Measurements from ENCODE around the gene DYRK2.

Gene DYRK2

GRCh38 chr12:67648521-67649260 lies at the start of gene DYRK2:
Gene DYRK2 (plus strand): TSS chr12:67648745. CDS start chr12:67649134, 389 bp downstream.
- peak; percentile 59 for DNase-seq

GRCh38 chr12:67599691-67600090 lies 48.9 kb upstream of the DYRK2 start:
- no peak for DNase-seq

- no peak for DNase-seq
These were observed 47.4 kb upstream of the DYRK2 start for GRCh38 chr12:67601126-67601525.

DNA sequence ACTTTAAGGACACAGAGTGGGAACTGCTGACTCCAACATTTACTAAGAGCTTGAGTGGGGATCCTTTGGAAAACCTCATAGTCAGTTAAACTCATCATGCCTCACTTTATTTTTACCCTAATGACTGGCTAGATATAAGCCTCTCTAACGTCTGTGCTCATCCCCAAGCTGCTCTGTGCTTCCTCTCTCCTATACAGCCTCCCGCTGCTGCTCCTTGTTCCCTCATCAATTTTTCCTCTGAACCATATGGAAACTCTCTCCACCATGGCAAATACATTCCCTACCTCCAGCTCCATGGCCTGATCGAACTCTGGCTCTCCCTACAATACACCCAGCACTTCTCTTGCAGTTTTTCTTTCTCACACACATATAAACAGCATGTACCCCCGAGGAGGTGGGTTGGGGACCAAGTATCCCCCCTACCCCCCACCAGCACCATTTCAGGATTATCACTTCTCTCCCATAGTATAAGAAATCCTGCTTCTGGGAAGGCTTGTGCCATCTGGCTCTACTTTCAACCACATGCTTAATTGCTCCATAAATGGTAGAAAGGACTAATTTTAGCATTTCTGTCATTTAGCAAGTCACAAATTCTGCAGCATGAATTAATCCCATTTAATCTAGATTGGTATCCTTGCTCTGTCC lies 39.2 kb upstream of the DYRK2 start:
- DNase-seq = no peak

GRCh38 chr12:67613040-67613439 lies 35.5 kb upstream of the DYRK2 start:
- no peak for DNase-seq

GRCh38 chr12:67617629-67618028 lies 30.9 kb upstream of the DYRK2 start:
- DNase-seq = no peak

DNA sequence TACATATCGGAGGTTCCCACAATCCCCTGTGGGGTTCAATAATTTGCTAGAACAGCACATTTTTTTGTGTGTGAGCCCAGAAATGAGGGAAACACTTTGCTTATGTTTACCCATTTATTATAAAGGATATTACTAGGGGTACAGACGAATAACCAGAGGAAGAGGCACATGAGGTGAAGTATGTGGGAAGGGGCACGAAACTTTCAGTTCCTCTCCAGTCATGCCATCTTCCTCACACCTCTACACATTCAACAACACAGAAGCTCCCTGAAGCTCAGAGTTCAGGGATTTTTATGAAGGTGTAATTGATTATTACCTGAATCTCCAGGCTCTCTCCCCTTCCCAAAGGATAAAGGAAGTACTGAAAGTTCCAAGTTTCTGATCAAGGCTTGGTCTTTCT lies 30.2 kb upstream of the DYRK2 start:
- no peak for DNase-seq

- no peak for DNase-seq
These were observed 27.4 kb upstream of the DYRK2 start for GRCh38 chr12:67621112-67621511.

- no peak for DNase-seq
These were observed 26.6 kb upstream of the DYRK2 start for GRCh38 chr12:67621926-67622325.

DNA sequence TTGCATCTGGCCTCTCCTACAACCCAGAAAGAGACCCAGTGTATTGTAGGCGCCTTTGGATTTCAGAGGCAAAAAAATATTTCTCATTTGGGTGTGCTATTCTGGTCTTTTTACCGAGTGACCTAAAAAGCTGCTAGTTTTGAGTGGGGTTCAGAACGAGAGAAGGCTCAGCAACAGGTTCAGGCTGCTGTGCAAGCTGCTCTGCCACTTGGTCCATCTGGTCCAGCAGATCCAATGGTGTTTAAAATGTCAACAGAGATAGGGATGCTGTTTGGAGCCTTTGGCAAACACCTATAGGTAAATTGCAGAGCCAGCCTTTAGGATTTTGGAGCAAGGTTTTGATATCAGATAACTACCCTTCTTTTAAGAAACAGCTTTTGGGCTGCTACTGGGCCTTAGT lies 25.3 kb upstream of the DYRK2 start:
- no peak for DNase-seq

- DNase-seq = no peak
These were observed 24.2 kb upstream of the DYRK2 start for GRCh38 chr12:67624355-67624754.

GRCh38 chr12:67625004-67625403 lies 23.5 kb upstream of the DYRK2 start:
- no peak for DNase-seq

DNA sequence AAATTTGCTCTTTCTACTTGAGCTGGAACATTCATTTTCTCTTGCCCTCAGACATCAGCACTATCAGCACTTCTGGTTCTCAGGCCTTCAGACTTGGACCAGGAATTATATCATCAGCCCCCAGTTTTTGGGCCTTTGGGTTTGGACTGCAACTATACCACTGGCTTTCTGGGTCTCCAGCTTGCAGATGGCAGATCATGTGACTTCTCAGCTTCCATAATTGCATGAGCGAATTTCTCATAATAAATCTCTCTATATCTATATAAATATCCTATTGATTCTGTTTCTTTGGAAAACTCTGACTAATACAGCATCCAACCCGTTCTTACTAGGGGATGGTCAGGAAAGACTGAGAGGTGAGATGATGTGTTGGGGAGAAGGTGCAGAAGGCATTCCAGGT lies 22.4 kb upstream of the DYRK2 start:
- DNase-seq = no peak

DNA sequence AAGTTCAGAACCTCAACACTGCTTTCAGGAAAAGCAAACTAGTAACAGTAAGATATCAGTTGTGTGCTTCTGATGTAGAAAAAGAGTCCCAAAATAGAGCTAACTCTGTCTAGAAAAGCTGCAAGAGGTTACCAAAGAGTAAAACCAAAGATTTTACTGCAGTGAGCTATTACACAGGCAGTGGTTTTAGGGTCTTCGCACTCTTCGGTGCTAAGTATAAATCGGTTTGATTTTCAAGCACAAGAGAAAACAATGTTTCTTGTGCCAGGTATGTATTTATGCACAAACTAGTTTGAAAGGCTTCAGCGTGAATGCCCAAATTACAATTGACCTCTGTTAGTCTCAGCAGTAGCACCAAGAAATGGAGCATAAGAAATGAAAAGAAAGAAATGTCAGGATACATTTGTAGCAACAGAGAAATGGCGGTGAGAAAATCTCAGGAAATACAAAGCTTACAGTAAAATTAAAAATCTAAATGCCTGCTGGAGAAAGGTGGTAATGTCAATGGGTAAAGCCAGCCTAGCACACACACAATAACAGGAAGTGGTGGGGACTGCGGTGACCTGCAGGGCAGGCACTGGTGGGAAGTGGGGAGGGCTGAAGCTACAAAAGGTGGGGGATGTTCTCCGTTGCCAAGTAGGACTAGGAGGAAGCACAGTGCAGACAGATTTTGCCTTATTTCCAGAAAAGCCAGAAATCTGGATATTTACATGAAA lies 18.0 kb upstream of the DYRK2 start:
- DNase-seq = peak; percentile 38

- DNase-seq = no peak
These were observed 16.5 kb upstream of the DYRK2 start for GRCh38 chr12:67632005-67632404.

DNA sequence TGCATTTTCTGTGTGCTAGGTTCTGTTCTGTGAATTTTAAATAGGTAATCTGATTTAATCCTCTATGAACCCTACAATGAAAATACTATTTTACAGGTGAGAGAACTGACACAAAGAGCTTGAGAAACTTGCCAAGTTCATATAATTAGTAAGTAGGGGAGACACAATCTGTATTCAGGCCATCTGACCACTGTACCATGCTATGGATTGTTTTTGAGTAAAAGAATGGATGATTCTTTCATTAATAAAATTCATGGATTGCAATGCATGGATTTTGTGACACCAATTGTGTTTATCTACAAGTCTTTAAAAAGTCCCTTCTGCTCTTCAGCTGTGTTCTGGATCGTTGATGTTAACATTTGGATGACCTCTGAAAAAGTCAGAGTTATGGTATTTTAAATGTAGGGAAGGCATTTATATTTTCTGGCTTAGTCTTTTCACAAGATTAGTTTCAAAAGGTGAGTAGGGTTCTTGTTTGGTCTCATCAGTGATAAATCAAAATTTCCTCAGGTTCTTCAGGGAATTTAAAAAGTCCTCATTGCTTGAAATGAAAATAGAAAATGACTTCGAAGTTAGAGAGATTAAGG lies 15.4 kb upstream of the DYRK2 start:
- DNase-seq = no peak

DNA sequence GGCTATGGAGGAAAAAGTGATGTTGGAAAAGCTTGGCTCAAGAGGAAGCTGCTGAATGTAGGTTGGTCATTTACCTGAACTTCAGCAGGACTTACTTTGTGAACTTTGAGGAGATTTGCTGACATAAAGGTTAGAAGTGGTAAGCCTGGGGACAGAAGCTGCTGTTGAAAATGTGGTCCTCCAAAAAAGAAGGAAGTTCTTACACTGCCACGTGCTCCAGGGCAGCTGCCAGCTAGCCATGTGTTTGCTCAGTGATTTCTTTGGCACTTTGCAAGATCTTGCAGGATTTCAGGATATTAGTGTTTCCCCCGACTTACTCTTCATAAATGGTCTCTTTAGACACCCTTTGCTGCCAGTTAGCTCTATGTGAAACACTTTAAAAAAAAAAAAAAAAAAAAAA lies 14.8 kb upstream of the DYRK2 start:
- no peak for DNase-seq

- DNase-seq = no peak
These were observed 14.2 kb upstream of the DYRK2 start for GRCh38 chr12:67634303-67634761.

DNA sequence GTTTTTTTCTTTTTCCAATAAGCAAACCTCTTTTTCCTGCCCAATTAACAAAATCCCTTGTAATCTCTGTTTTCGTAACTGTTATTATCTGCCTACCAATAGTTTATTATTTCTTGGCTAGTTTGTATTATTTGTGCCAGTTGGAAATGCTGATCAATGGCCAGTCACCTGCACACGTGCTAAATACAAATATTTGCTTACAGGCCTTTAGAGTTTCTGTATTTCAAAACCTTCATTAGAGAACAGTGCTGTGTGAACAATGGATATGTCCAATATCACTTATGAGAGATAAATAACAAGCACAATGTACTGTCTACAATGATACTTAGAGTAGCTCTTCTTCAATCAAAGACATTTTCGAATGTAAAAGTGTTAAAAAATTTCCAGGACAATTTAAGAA lies 10.8 kb upstream of the DYRK2 start:
- DNase-seq = no peak

DNA sequence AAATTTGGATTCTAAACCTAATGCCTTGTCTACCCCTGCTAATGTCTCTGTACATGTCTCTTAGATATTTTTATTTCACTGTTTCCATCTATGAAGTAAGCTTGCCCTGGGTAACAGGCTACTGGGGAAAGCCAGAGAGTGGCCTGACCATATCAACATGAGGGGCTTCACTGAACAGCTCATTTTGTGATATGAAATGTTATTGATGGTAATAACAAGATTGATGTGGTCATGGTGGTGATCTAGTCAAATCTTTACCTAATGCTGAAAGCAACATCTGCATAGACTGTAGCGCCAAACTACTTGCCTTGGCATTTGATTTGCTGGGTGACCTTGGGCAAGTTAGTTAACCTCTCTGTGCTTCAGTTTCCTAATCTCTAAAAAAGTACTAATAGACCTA lies 9.9 kb upstream of the DYRK2 start:
- no peak for DNase-seq

DNA sequence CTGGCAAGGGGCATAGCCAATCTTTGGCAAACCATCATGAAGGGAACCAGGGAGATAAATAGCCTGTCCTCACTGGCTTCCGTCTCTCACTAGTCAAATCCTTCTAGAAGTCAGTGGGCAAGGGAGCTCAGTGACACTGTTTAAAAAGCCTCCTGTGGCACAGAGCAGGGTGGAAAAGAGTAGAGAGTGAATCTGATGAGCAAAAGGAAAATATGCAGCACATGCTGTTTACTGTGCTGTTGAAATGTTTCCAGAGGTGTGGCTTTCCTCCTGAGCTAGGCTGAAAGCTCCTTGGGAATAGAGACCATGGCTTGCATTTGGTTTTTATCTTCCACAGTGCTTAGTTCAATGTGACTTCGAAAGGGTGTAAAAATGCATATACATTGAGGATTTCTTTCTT lies 7.7 kb upstream of the DYRK2 start:
- DNase-seq = no peak

- DNase-seq = no peak
These were observed 3.4 kb upstream of the DYRK2 start for GRCh38 chr12:67645126-67645525.

DNA sequence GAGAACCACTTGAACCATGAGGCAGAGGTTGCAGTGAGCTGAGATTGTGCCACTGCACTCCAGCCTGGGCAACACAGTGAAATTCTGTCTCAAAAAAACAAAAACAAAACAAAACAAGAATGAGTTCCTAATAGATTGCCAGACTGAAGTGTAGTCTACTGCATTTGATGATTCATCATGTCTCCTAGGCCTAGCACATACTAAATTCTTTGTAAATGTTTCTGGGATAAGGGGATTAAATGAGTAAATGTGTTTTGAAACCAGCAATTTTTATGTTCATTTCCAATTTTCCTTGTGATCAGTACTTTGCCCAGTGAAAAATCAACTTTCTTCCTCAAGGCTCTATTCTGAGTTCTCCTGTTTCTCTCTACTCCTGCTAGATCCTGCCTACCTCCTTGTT lies 2.9 kb upstream of the DYRK2 start:
- DNase-seq = no peak

- DNase-seq = no peak
These were observed 1.8 kb upstream of the DYRK2 start for GRCh38 chr12:67646775-67647174.
